Prostate gland (tissue), 1 donor: Measurements from ENCODE around the gene SLCO3A1.

Source experiments
- POLR2A ChIP-seq: fragments of 450-650 bp; IDR thresholded peaks from one replicate; pipeline ENCODE4 v1.6.1; 2016; ENCODE audit warnings: antibody characterized with exemption, mild to moderate bottlenecking
- POLR2AphosphoS5 ChIP-seq: sonication (generic); formaldehyde crosslinking; IDR thresholded peaks from one replicate; pipeline ENCODE4 v1.6.1; 2017; ENCODE audit warnings: antibody characterized with exemption

- TF ChIP-seq POLR2A (no peak), POLR2AphosphoS5 (no peak)
Observed at GRCh38 chr15:91861223-91861622, 7.7 kb downstream of the SLCO3A1 start.
